ENCODE measurements around the gene FASTKD1.
"Not testable (repeated sequence)": the region's sequence is repeated elsewhere in the genome, so short reads cannot be mapped to it uniquely, and the experiment has no call there.

The FASTKD1 gene

GRCh38 chr2:169579044-169579443, 5.4 kb upstream of the FASTKD1 start:
- TF ChIP-seq, protein P1, sequence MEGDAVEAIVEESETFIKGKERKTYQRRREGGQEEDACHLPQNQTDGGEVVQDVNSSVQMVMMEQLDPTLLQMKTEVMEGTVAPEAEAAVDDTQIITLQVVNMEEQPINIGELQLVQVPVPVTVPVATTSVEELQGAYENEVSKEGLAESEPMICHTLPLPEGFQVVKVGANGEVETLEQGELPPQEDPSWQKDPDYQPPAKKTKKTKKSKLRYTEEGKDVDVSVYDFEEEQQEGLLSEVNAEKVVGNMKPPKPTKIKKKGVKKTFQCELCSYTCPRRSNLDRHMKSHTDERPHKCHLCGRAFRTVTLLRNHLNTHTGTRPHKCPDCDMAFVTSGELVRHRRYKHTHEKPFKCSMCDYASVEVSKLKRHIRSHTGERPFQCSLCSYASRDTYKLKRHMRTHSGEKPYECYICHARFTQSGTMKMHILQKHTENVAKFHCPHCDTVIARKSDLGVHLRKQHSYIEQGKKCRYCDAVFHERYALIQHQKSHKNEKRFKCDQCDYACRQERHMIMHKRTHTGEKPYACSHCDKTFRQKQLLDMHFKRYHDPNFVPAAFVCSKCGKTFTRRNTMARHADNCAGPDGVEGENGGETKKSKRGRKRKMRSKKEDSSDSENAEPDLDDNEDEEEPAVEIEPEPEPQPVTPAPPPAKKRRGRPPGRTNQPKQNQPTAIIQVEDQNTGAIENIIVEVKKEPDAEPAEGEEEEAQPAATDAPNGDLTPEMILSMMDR (IDR thresholded peaks at IDR 0.05; ENCODE audit: low read depth, low read length) = no peak
- DNase-seq (ENCODE audit: extremely low read depth, low read depth) = no peak

DNA sequence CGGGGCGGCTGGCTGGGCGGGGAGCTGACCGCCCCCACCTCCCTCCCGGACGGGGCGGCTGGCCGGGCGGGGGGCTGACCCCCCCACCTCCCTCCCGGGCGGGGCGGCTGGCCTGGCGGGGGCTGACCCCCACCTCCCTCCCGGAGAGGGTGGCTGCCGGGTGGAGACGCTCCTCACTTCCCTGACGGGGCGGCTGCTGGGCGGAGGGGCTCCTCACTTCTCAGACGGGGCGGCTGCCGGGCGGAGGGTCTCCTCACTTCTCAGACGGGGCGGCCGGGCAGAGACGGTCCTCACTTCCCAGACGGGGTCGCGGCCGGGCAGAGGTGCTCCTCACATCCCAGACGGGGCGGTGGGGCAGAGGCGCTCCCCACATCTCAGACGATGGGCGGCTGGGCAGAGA, 1.6 kb upstream of the FASTKD1 start:
- DNase-seq (ENCODE audit: extremely low read depth, low read depth) = not testable (repeated sequence)

DNA sequence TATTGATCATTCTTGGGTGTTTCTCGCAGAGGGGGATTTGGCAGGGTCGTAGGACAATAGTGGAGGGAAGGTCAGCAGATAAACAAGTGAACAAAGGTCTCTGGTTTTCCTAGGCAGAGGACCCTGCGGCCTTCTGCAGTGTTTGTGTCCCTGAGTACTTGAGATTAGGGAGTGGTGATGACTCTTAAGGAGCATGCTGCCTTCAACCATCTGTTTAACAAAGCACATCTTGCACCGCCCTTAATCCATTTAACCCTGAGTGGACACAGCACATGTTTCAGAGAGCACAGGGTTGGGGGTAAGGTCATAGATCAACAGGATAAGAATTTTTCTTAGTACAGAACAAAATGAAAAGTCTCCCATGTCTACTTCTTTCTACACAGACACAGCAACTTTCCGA, 874 bp upstream of the FASTKD1 start:
- DNase-seq (ENCODE audit: extremely low read depth, low read depth) = not testable (repeated sequence)

DNA sequence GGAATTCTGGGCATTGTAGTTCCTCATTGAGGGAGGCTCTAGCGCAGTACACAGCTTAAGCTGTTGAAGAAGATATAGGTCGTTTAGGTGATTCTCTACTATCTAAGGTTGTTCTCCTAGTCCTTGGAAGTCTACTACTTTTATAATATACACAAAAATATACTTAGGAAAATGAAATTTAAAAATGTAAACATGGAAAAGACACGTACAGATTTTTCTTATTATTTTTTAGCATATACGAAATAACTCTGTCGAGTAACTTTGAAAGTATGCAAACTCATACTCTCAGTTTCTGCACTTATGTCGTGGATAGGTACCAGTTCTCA, 272 bp upstream of the FASTKD1 start:
- DNase-seq (ENCODE audit: extremely low read depth, low read depth) = no peak
- TF ChIP-seq, protein P1 (IDR thresholded peaks at IDR 0.05; ENCODE audit: low read depth, low read length) = no peak

DNA sequence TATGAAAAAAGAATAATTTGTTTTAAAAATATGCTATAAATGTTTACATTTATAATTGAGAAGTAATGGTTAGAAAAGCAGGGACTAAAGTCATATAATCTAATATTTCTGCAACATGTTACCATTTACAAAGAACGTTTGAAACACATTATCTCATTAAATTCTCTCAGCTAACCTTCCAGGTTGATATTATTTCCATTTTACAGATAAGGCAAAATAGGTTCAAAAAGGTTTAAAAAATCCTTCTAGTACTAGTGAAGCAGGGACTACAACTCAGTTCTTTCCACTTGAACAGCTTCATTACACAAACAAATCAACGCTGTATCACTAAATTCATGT, 875 bp downstream of the FASTKD1 start:
- TF ChIP-seq, protein P1 (IDR thresholded peaks at IDR 0.05; ENCODE audit: low read depth, low read length) = no peak
- no peak for DNase-seq (ENCODE audit: extremely low read depth, low read depth)

- TF ChIP-seq, protein P1 (IDR thresholded peaks at IDR 0.05; ENCODE audit: low read depth, low read length) = no peak
- DNase-seq (ENCODE audit: extremely low read depth, low read depth) = no peak
These were observed 1.5 kb downstream of the FASTKD1 start for GRCh38 chr2:169572189-169572588.

DNA sequence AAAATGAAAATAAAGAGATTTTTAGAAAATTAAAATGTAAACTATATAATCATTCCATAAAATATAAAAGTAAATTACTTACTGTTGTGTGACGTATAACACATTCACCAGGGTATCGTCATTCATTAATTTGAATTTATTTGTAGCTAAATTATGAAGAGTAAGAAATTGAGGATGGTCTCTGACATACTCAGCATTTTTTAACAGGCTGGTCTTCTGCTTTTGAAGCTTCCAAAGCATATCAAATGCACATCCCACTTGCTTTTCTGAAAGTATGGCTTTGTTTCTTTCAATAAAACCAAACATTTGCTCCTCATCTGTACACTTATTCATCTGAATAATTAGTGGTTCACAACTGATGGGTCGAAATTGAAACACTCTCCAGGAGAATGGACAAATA, 2.1 kb downstream of the FASTKD1 start:
- TF ChIP-seq, protein P1 (IDR thresholded peaks at IDR 0.05; ENCODE audit: low read depth, low read length) = no peak

GRCh38 chr2:169570752-169571151, 2.9 kb downstream of the FASTKD1 start:
- not testable (repeated sequence) for DNase-seq (ENCODE audit: extremely low read depth, low read depth)

More for the DNA sequence above, 2.1 kb downstream of the FASTKD1 start:
- no peak for DNase-seq (ENCODE audit: extremely low read depth, low read depth)

DNA sequence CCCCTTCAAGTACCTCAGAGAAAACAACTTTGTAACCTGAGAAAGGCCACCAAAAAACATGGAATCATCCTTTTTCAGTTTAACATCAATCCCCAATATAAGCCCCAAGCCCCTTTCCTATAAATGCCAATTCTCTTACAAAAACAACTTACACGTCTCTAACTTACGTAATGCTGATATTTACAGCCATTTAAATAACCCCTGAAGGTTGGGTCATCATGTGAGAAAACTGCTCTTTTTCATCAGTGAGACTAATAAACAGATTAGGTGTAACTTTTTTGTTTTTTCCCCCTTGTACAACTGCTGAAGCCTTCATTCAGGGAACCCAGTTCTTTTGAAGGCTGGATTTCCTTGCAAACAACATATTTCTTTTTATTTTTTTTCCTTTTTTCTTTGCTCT, 3.7 kb downstream of the FASTKD1 start:
- TF ChIP-seq, protein P1 (IDR thresholded peaks at IDR 0.05; ENCODE audit: low read depth, low read length) = no peak
- DNase-seq (ENCODE audit: extremely low read depth, low read depth) = no peak
